SH-SY5Y (cell line): ENCODE data around the gene COL15A1.

Experiments used
- GATA2 ChIP-seq: IDR thresholded peaks from 2 replicates; pipeline ENCODE4 v1.6.1; 2011; ENCODE audit warnings: mild to moderate bottlenecking, low read depth, low read length
- GATA3 ChIP-seq: IDR thresholded peaks from 2 replicates; pipeline ENCODE4 v1.6.1; 2011; ENCODE audit warnings: low read depth, mild to moderate bottlenecking, low read length, moderate library complexity

COL15A1 gene

DNA sequence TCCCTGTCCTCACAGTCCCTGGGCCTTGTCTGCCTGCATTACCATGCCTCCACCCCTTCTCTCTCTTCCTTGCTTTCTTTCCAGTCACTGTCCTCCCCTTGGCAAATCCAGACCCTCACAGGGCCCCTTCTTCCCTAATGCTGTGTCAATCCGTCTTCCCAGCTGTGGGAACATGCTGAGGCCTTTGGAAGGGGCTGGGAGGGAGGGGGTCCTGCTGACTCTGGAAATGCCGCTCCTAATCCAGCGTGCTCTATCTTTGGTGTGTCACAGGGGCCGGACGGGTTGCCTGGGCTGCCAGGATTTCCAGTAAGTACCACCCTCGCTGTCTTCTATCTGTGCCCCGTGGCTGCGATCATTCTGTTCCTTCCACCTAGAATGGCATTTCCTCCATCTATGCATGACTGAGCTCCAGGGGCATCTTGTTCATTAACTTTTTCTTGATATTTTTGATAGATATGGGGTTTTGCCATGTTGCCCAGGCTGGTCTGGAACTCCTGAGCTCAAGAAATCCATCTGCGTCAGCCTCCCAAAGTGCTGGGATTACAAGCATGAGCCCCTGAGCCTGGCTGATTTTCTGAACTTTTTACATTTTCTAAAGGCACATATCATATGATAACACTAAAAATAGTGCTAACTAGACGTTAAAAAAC, 96.7 kb downstream of the COL15A1 start:
- TF ChIP-seq GATA2 = no peak
- no peak for TF ChIP-seq GATA3

GRCh38 chr9:99040911-99041582, 97.3 kb downstream of the COL15A1 start:
- no peak for TF ChIP-seq GATA2
- no peak for TF ChIP-seq GATA3

DNA sequence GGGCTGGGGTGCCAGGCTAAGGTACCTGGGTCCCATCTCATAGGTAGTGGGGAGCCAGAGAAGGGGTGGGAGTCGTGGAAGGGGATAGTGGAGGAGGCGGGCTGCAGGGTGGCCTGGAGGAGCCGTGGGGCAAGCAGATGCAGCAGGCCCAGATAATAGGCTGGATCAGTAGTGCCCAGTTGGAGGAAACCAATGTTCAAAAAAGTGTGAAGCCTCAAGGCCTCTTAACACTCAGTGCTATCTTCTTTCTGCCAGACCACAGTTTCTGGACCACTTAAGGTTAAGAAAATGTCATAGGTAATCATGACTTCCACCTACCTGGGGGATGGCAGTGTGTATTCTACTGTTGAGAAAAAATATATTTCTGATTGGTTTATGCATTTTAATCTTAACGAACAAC, 97.9 kb downstream of the COL15A1 start:
- TF ChIP-seq GATA3 (no peak), GATA2 (no peak)

DNA sequence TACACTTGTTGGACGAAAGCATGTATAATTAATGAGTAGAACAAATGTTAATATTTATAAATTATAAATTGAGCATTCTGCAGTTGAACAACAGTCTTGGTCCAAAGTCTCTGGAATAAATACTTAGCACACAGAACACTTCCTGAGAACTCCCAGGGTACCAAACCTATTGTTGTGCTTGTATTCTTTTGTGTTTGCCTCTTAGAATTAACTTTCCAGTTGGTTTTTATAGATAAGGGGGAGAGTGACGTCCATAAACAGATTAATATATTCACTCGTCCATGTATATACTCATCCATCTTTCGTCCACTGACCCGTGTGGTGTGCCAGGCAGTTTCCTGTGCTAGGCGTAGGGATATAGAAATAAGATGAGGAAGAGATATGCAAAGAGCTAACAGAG, 98.9 kb downstream of the COL15A1 start:
- no peak for TF ChIP-seq GATA3
- TF ChIP-seq GATA2 = no peak

GRCh38 chr9:99044827-99045226, 101.1 kb downstream of the COL15A1 start:
- TF ChIP-seq GATA2 = no peak
- no peak for TF ChIP-seq GATA3

- no peak for TF ChIP-seq GATA2
- no peak for TF ChIP-seq GATA3
Measured at GRCh38 chr9:99046068-99046467, 102.4 kb downstream of the COL15A1 start.

GRCh38 chr9:99046542-99047071, 102.9 kb downstream of the COL15A1 start:
- no peak for TF ChIP-seq GATA2

GRCh38 chr9:99049228-99049627, 105.5 kb downstream of the COL15A1 start:
- TF ChIP-seq GATA3 = no peak
- no peak for TF ChIP-seq GATA2

DNA sequence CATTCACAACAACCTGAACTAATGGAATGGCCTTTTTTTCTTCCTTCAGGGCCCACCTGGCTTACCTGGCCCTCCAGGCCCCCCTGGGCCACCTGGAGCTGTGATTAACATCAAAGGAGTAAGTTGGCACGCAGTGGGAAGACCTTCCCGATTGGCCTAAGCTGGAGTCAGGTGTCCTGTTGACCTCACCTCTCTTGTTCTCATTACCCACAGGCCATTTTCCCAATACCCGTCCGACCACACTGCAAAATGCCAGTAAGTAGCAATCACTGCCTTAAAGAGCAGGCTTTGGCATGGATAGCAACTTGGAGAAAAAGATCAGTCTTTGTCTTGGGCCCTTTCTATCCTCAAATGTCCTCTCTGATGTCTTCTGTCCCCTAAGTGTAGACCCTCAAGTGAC, 105.9 kb downstream of the COL15A1 start:
- TF ChIP-seq GATA2 = no peak
- no peak for TF ChIP-seq GATA3

GRCh38 chr9:99050292-99050911, 106.7 kb downstream of the COL15A1 start:
- no peak for TF ChIP-seq GATA2
- TF ChIP-seq GATA3 = no peak

DNA sequence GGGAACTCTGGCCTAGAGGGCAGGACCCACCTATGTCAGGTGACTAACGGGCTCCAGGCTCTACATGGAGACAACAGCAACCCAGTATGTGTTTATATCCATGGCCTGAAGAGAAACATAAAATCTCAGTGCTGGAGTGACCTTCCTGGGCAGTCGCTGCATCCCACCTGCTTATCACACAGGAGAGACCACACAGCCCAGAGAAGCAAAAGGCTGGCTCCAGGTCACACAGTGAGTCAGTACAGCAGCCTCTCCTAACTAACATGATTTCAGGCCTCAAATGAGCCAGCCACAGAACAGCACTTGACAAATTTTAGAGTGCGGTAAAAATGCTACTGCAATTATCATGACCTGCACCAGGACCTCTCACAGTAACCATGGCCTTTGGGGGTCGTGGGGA, 107.2 kb downstream of the COL15A1 start:
- no peak for TF ChIP-seq GATA2
- TF ChIP-seq GATA3 = no peak

- TF ChIP-seq GATA2 (no peak), GATA3 (no peak)
Measured at GRCh38 chr9:99051406-99051805, 107.7 kb downstream of the COL15A1 start.

DNA sequence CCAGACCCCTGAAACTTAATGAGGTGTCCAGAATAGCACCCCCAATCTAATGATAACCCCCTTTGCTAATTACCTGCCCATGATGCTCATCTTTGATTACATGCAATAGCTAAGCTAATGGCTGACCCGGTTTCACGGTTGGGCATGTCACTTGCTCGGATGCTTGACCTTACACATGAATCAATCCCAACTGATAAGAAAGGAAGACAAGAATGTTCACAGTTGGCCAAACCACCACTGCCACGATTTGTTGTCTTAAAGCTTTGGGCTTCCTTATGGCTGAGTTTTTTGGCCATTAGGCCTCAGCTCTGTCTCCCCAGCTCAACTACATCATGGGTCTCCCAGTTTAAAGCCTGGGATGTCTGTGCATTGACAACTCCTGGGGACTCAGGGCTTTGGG, 108.1 kb downstream of the COL15A1 start:
- no peak for TF ChIP-seq GATA2

DNA sequence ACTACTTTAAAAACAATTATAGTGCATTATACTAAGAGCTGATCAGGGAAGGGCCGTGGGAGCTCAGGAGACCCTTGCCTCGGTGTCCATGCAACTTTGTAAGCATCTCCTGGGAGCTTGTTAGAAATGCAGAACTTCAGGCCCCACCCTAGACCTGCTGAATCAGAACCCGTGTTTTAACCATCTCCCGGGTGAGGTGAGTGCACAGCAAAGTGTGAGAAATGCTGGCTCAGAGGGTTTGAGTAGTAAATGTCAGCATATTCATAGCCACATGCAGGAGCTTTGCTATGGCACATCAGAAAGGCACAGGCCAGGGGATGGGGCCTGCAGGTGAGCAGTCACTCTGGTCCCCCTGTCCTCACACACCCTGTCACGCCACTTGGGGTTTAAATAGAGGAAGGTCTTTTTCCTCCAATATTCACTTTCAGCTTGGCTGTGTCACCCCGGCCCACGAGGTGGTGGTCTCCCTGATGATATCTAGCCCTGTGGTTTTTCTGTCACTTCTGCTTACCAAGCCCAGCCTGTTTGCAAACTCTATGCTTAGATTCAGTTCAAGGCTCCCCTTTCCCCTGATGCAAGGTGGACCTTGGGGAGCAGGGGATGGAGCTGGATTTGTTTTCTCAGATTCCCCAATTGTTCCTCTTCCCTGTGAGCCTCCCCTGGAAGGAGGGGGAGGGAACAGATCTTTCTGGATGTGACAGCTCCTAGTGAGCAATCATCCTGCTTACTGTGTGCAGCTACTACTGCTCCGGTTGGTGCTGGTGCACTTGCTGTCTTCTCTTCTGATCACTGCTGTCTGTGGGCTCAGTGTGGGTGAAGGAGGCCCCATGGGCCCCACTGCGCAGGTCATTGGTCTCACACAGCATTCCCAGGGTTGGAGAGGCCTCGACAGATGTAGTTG, 109.4 kb downstream of the COL15A1 start:
- TF ChIP-seq GATA2 (no peak), GATA3 (no peak)
